Measurements from ENCODE around the gene TLCD3A. TPM values are rescaled to one million over a fixed set of nuclear protein-coding genes. Genes with fewer than 3 reads are reported as not detected.
A peak's percentile ranks its signal among the peaks of the same experiment; 100 is the strongest.

Gene TLCD3A
- total RNA-seq, 2 donors from 2014 or later, result 9.9 to 10.4 TPM

GRCh38 chr17:704111-704864 is 28.1 kb upstream of the TLCD3A start:
- DNase-seq (ENCODE audit: low spot score), result no peak
- intact Hi-C loops (cut with DNase I), result loop anchor here in 1 of 2 donors (5.0 kb wide), 1 partner anchor 292 kb away; a partner anchor contains a TSS

GRCh38 chr17:705011-705410 is 27.4 kb upstream of the TLCD3A start:
- intact Hi-C loops (cut with DNase I), result no loop called here
- DNase-seq (ENCODE audit: low spot score), result no peak

- DNase-seq (ENCODE audit: low spot score), result no peak
- intact Hi-C loops (cut with DNase I), result no loop called here
Measured at GRCh38 chr17:705863-706262, 26.5 kb upstream of the TLCD3A start.

GRCh38 chr17:708132-708531 is 24.3 kb upstream of the TLCD3A start:
- intact Hi-C loops (cut with DNase I), result no loop called here
- no peak for DNase-seq (ENCODE audit: low spot score)

GRCh38 chr17:718075-718474 is 14.3 kb upstream of the TLCD3A start:
- no peak for DNase-seq (ENCODE audit: low spot score)
- intact Hi-C loops (cut with DNase I), result no loop called here

GRCh38 chr17:720706-721539 is 11.5 kb upstream of the TLCD3A start:
- DNase-seq (ENCODE audit: low spot score), result no peak
- intact Hi-C loops (cut with DNase I), result no loop called here

GRCh38 chr17:721540-721937 is 10.9 kb upstream of the TLCD3A start:
- DNase-seq (ENCODE audit: low spot score), result no peak
- intact Hi-C loops (cut with DNase I), result no loop called here

GRCh38 chr17:725084-725483 is 7.3 kb upstream of the TLCD3A start:
- intact Hi-C loops (cut with DNase I), result no loop called here

GRCh38 chr17:725746-726145 is 6.7 kb upstream of the TLCD3A start:
- intact Hi-C loops (cut with DNase I), result no loop called here
- no peak for DNase-seq (ENCODE audit: low spot score)

More at GRCh38 chr17:725084-725483, 7.3 kb upstream of the TLCD3A start:
- peak; percentile 2 for DNase-seq (ENCODE audit: low spot score)

GRCh38 chr17:726271-726919 is 6.0 kb upstream of the TLCD3A start:
- peak; percentile 38 for DNase-seq (ENCODE audit: low spot score)
- intact Hi-C loops (cut with DNase I), result no loop called here

- no peak for DNase-seq (ENCODE audit: low spot score)
- intact Hi-C loops (cut with DNase I), result no loop called here
Measured at GRCh38 chr17:728911-729310, 3.5 kb upstream of the TLCD3A start.

GRCh38 chr17:731644-732066 is 741 bp upstream of the TLCD3A start:
- intact Hi-C loops (cut with DNase I), result no loop called here
- DNase-seq (ENCODE audit: low spot score), result no peak

- intact Hi-C loops (cut with DNase I), result no loop called here
- DNase-seq (ENCODE audit: low spot score), result peak; percentile 87
Measured at GRCh38 chr17:732902-733720, 715 bp downstream of the TLCD3A start.

- intact Hi-C loops (cut with DNase I), result no loop called here
Measured at GRCh38 chr17:733743-734142, 1.3 kb downstream of the TLCD3A start.

GRCh38 chr17:737561-738113 is 5.2 kb downstream of the TLCD3A start:
- intact Hi-C loops (cut with DNase I), result no loop called here
- no peak for DNase-seq (ENCODE audit: low spot score)

More at GRCh38 chr17:733743-734142, 1.3 kb downstream of the TLCD3A start:
- peak; percentile 43 for DNase-seq (ENCODE audit: low spot score)

- peak; percentile 81 for DNase-seq (ENCODE audit: low spot score)
Measured at GRCh38 chr17:740240-741017, 8.0 kb downstream of the TLCD3A start.

GRCh38 chr17:742147-742793 is 9.9 kb downstream of the TLCD3A start:
- intact Hi-C loops (cut with DNase I), result no loop called here
- DNase-seq (ENCODE audit: low spot score), result peak; percentile 19

More at GRCh38 chr17:740240-741017, 8.0 kb downstream of the TLCD3A start:
- intact Hi-C loops (cut with DNase I), result no loop called here

GRCh38 chr17:743139-743538 is 10.7 kb downstream of the TLCD3A start:
- no peak for DNase-seq (ENCODE audit: low spot score)
- intact Hi-C loops (cut with DNase I), result no loop called here
